Activated T-helper 17 cell treated with anti-CD3 and anti-CD28 coated beads, Interleukin-2, amount 50 U/mL, for 72 hours (primary cell): ENCODE measurements around the gene OSM. TPM values are rescaled to one million over a fixed set of nuclear protein-coding genes. Genes with fewer than 3 reads are reported as not detected.
"Not testable (repeated sequence)": the region's sequence is repeated elsewhere in the genome, so short reads cannot be mapped to it uniquely, and the experiment has no call there.

Source experiments
- ATAC-seq: fragments of 150-1000 bp; cut with Tn5 transposase; replicated peaks from 2 replicates; pipeline ENCODE4 v1.10.0; 2021; ENCODE audit warnings: mild to moderate bottlenecking, moderate library complexity
- H3K27ac Mint-ChIP-seq: one replicate; pipeline ENCODE4 v1.8.0; 2022; ENCODE audit warnings: mixed read lengths
- H3K27me3 Mint-ChIP-seq: one replicate; pipeline ENCODE4 v1.8.0; 2022; ENCODE audit warnings: mixed read lengths
- H3K36me3 Mint-ChIP-seq: one replicate; pipeline ENCODE4 v1.8.0; 2022; ENCODE audit warnings: low read depth, mild to moderate bottlenecking, mixed read lengths
- H3K4me1 Mint-ChIP-seq: one replicate; pipeline ENCODE4 v1.8.0; 2022; ENCODE audit warnings: mixed read lengths
- H3K4me3 Mint-ChIP-seq: one replicate; pipeline ENCODE4 v1.8.0; 2022; ENCODE audit warnings: mild to moderate bottlenecking, mixed read lengths
- H3K9me3 Mint-ChIP-seq: one replicate; pipeline ENCODE4 v1.8.0; 2022; ENCODE audit warnings: mixed read lengths
- total RNA-seq, 2 donors: library from RNA; stranded (reverse); gene quantifications; one replicate each; pipeline ENCODE4 v1.2.3, GENCODE V29; 2022

The OSM gene
- total RNA-seq, 2 donors from 2014 or later = 41.1 to 88.6 TPM

- Mint-ChIP-seq H3K4me1 (peaks cover 43% of the 10 kb centered on the region), H3K4me3 (no peak overlapping the region), H3K9me3 (no peaks in the 10 kb centered on the region), H3K27ac (peak overlapping the region; percentile 38), H3K36me3 (no peaks in the 10 kb centered on the region), H3K27me3 (no peaks in the 10 kb centered on the region)
- no peak for ATAC-seq
These were observed 48.7 kb downstream of the OSM start for GRCh38 chr22:30217698-30218560.

GRCh38 chr22:30216710-30217109, 49.9 kb downstream of the OSM start:
- Mint-ChIP-seq H3K4me1 (peaks cover 38% of the 10 kb centered on the region), H3K36me3 (no peaks in the 10 kb centered on the region), H3K27ac (no peak overlapping the region), H3K27me3 (no peaks in the 10 kb centered on the region), H3K4me3 (no peak overlapping the region), H3K9me3 (no peaks in the 10 kb centered on the region)
- no peak for ATAC-seq

GRCh38 chr22:30216272-30216671, 50.4 kb downstream of the OSM start:
- H3K27ac Mint-ChIP-seq, H3K4me3 Mint-ChIP-seq, H3K27me3 Mint-ChIP-seq, H3K36me3 Mint-ChIP-seq, H3K9me3 Mint-ChIP-seq, ATAC-seq: not testable (repeated sequence)
- H3K4me1 Mint-ChIP-seq = peaks cover 34% of the 10 kb centered on the region

- no peaks in the 10 kb centered on the region for H3K9me3 Mint-ChIP-seq
- ATAC-seq = no peak
- no peaks in the 10 kb centered on the region for H3K27me3 Mint-ChIP-seq
- H3K4me1 Mint-ChIP-seq = peaks cover 19% of the 10 kb centered on the region
- H3K36me3 Mint-ChIP-seq = no peaks in the 10 kb centered on the region
- no peak overlapping the region for H3K27ac Mint-ChIP-seq
- no peak overlapping the region for H3K4me3 Mint-ChIP-seq
These were observed 51.8 kb downstream of the OSM start for GRCh38 chr22:30214703-30215407.

GRCh38 chr22:30212996-30213441, 53.6 kb downstream of the OSM start:
- Mint-ChIP-seq H3K27ac (no peak overlapping the region), H3K4me3 (no peak overlapping the region)

More at GRCh38 chr22:30212996-30213441, 53.6 kb downstream of the OSM start:
- no peaks in the 10 kb centered on the region for H3K36me3 Mint-ChIP-seq
- peak; percentile 24 for ATAC-seq
- H3K4me1 Mint-ChIP-seq = peaks cover 15% of the 10 kb centered on the region
- no peaks in the 10 kb centered on the region for H3K9me3 Mint-ChIP-seq
- H3K27me3 Mint-ChIP-seq = no peaks in the 10 kb centered on the region

Other genes with a start within 250 kb of the OSM start
- gene HORMAD2, start 186.4 kb downstream of the OSM start, total RNA-seq = under 1 TPM in 1 of 2 donors, not detected in 1; 0.37 TPM
- 100 to 1,000 TPM; 175 to 300 TPM for gene LIF, start 20.1 kb downstream of the OSM start, total RNA-seq
- gene CASTOR1, start 22.7 kb upstream of the OSM start, total RNA-seq = 1 to 10 TPM; 4.6 to 4.8 TPM
- 10 to 100 TPM; 26.9 to 41.2 TPM for gene TBC1D10A, start 60.1 kb upstream of the OSM start, total RNA-seq
- 100 to 1,000 TPM; 275 to 294 TPM for gene SF3A1, start 90.0 kb upstream of the OSM start, total RNA-seq
- gene CCDC157, start 90.2 kb upstream of the OSM start, total RNA-seq = 1 to 10 TPM in 1 of 2 donors, under 1 TPM in 1; 0.50 to 2.5 TPM
- 10 to 100 TPM; 10.7 to 18.4 TPM for gene RNF215, start 120.6 kb upstream of the OSM start, total RNA-seq
- 10 to 100 TPM; 11.3 to 52.8 TPM for gene SEC14L2, start 130.2 kb upstream of the OSM start, total RNA-seq
- gene MTFP1, start 158.9 kb upstream of the OSM start, total RNA-seq = 10 to 100 TPM; 42.4 to 51.3 TPM
- not detected for gene SEC14L3, start 205.2 kb upstream of the OSM start, total RNA-seq
- not detected for gene SEC14L4, start 238.8 kb upstream of the OSM start, total RNA-seq